Activated CD8-positive, alpha-beta memory T cell treated with anti-CD3 and anti-CD28 coated beads, Interleukin-2, amount 50 U/mL, for 24 hours (primary cell): ENCODE measurements around the gene PLXNB1.

Experiments
- DNase-seq: peaks from one replicate; pipeline ENCODE4 v3.0.0-alpha.2; 2020; ENCODE audit errors: extremely low read depth

PLXNB1 gene

DNA sequence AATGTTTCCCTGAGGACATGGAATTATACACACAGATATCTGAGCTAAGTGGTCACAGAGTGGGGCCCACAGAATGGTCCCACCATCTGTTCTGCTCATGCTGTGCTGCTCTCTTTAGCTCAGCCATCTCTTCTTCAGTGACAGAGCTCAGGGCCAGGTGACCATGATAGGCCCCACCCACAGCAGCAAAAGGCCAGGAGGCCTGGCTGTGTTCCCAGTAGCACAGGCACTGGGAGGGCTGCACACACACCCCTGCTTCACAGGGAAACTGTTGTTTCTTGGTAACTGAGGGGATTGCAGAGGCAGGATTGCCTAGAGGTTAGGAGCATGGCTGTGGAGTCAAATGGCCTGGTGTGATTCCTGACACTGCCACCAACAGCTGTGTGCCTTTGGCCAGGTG lies 62.7 kb downstream of the PLXNB1 start:
- DNase-seq, result no peak

DNA sequence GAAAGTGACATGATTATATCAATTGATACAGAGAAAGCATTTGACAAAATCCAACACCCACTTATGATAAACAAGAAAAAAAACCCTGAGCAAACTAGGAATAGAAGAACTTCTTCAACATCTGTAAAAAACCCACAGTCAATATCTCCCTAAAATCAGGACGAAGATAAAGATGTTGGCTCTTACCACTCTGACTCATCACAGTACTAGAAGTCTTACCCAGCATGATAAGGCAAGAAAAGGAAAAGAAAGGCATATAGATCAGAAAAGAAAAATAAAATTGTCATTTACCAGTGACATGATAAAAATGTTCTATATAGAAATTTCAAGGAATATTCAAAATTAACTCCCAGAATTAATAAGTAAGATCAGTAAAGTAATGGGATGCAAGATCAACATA lies 65.0 kb downstream of the PLXNB1 start:
- no peak for DNase-seq

DNA sequence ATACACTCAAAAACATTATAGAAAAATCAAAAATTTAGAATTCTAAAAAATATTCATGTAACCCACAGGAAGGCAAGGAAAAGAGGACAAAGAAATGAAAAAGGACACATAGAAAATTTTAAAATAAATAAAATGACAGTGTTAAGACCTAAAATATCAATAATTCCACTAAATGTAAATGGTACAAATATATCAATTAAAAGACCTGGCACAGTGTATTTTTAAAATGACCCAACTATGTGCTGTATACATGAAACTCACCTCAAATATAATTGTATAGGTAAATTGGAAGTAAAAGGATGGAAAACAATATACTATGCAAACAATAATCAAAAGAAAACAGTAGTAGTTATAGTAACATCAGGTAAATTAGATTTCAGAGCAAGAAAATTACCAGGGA lies 68.0 kb downstream of the PLXNB1 start:
- DNase-seq, result no peak

DNA sequence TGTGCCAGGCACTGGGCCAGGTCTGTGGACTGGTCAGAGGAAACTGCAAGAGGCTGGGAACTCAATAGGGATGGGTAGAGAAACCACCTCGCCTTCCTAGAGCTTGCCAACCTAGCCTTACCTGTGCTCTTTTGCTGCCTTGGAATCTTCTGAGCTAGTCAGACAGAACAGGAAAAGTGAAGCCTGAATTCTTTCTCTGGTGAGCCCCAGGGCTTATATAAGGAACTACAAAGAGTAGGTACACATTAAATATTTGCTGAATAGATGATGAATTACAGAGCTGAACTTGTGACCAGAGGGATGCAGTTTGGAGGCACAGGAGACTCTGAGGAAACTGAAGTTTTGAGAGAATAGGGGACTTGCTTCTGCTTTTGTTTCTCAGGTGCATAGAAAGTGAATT lies 73.5 kb downstream of the PLXNB1 start:
- no peak for DNase-seq

DNA sequence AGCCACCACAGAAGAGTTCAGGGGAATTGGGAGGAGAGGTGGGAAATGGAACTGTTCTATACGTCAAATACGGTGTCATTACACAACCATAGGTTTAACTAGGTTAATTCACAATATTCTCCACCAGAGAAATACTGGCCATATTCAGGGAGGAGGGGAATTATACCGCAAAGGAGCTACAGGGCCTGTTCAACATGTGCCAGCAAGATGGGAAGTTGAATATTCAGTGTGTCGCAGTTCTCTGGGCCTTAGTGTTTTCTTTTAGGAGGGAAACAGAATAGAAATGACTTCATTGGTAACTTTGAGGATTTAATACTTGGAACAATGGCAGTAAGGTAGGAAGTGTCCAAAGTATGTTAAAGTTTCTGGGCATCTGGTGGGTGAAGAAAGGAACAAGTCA lies 75.9 kb downstream of the PLXNB1 start:
- DNase-seq, result no peak
